Heart right ventricle (tissue), 16 donors: ENCODE data around the gene HTR7. TPM values are rescaled to one million over a fixed set of nuclear protein-coding genes. Genes with fewer than 3 reads are reported as not detected.

Experiments
- ATAC-seq, 8 donors: fragments of 200-7000 bp; cut with Tn5 transposase; one replicate each; pipeline ENCODE4 v1.9.1; 2020; ENCODE audit warnings: mild to moderate bottlenecking in 8 of 8, moderate library complexity in 8 of 8, moderate number of reproducible peaks in 1 of 8
- DNase-seq, 2 donors: peaks; one replicate each; pipeline ENCODE4 v3.0.0-alpha.2; 2020
- H3K27ac ChIP-seq, 10 donors: fragments of 200-600 bp; sonication (generic) in 2 of 10; one replicate each; pipeline versions ENCODE4 v1.5.0 to v1.8.0; 2020 to 2022; ENCODE audit warnings: mild to moderate bottlenecking in 3 of 10
- H3K27me3 ChIP-seq, 7 donors: fragments of 200-600 bp; one replicate each; pipeline ENCODE4 v1.8.0; 2021 to 2022; ENCODE audit warnings: mild to moderate bottlenecking in 2 of 7
- H3K36me3 ChIP-seq, 9 donors: fragments of 200-600 bp; sonication (generic) in 1 of 9; one replicate each; pipeline versions ENCODE4 v1.5.0 to v1.8.0; 2020 to 2022; ENCODE audit warnings: mild to moderate bottlenecking in 2 of 9
- H3K4me1 ChIP-seq, 9 donors: fragments of 200-600 bp; sonication (generic) in 1 of 9; one replicate each; pipeline versions ENCODE4 v1.5.0 to v1.8.0; 2020 to 2022; ENCODE audit warnings: mild to moderate bottlenecking in 4 of 9
- H3K4me3 ChIP-seq, 10 donors: fragments of 200-600 bp; sonication (generic) in 2 of 10; one replicate each; pipeline versions ENCODE4 v1.5.0 to v1.8.0; 2020 to 2022; ENCODE audit warnings: mild to moderate bottlenecking in 7 of 10, moderate library complexity in 2 of 10
- H3K9me3 ChIP-seq, 11 donors: fragments of 200-600 bp in 10 of 11; sonication (generic) in 2 of 11; one replicate each; pipeline versions ENCODE4 v1.5.0 to v1.8.0; 2013 to 2022; ENCODE audit warnings: mild to moderate bottlenecking in 2 of 11, control low read depth in 1 of 11, moderate library complexity in 1 of 11
- WGBS, 2 donors: extraction: QIAGEN DNeasy Blood & Tissue Kit; methylation state at CpG; one replicate each; pipeline ENCODE4 v1.1.7; 2013; ENCODE audit warnings: inconsistent platforms in 1 of 2; 5-methylcytosine and 5-hydroxymethylcytosine counted together
- intact Hi-C, 10 donors: fragments of 100-400 bp; cut with DNase I; formaldehyde crosslinking; loops; one replicate each; pipeline versions ENCODE4 v1.11.1 to v1.14.2; 2022
- polyA plus RNA-seq, 2 donors: library from polyadenylated mRNA; stranded (reverse); fragments of 200-250 nt; gene quantifications; one replicate each; pipeline ENCODE4 v1.2.3, GENCODE V29; 2013
- total RNA-seq, 10 donors: library from RNA; stranded (reverse); fragmentation: NEBNext Ultra II Directional in 3 of 10; extraction: Animal tissue kit (Norgen Biotek cat#: 25700) in 3 of 10; gene quantifications; one replicate each; pipeline versions ENCODE4 v1.2.1 to v1.2.4, GENCODE V29; 2021 to 2023
- TF ChIP-seq, protein P1 (sequence below), 9 donors: fragments of 200-600 bp; sonication (generic) in 2 of 9; IDR thresholded peaks; one replicate each; pipeline versions ENCODE4 v1.5.0 to v1.8.0; 2021 to 2022; ENCODE audit warnings: antibody characterized with exemption in 9 of 9, mild to moderate bottlenecking in 5 of 9, moderate library complexity in 1 of 9
- donor health status: Arrhythmogenic right ventricular cardiomyopathy.
- donor health status: ischemic (EF 13 %, LVEDD 7.1; RV severe dilation, severe dysfunction).
- donor health status: healthy with polysubstance abuse.
- donor health status: DM: no; HTN: yes; CAD: no.
- donor health status: DM: no; HTN: no; CAD: no.
- donor health status: ischemic (EF 25% LVEDD 6.9; RV normal size, moderate dysfunction).
- donor health status: ischemic (EF 25% LVEDD 5.7; RV mildly dilated, moderate dysfunction).
- donor health status: healthy.
- donor health status: DM: yes; HTN: yes; CAD: no.
- donor health status: Ischemic cardiomyopathy.
- donor health status: ischemic (EF 35%, LVEDD 5.7; RV mildly dilated, moderate dysfunction).
- donor health status: nonischemic (EF 11% LVEDD 7.7; RV severe dilation, severe dysfunction).
- donor health status: DM: yes; HTN: yes; CAD: no.
- donor health status: PGD.
- donor health status: ischemic (EF 29% LVEDD 5.4; RV normal size, mild dysfunction).
- donor health status: nonischemic (EF 23%, LVEDD 6.1; RV moderate dilation, normal function).

The HTR7 gene
- total and polyA plus RNA-seq, 12 donors = 0.09 to 0.28 (median 0.15) TPM; not detected in 3

- 93% methylated on average over 2 of the region's 2 CpGs for WGBS, 2 donors
- H3K4me1 ChIP-seq = no peaks in the 10 kb centered on the region
- no peak overlapping the region for H3K4me3 ChIP-seq
- ATAC-seq = no peak
- H3K27me3 ChIP-seq = no peaks in the 10 kb centered on the region
- no peak overlapping the region for H3K27ac ChIP-seq
- TF ChIP-seq, protein P1, sequence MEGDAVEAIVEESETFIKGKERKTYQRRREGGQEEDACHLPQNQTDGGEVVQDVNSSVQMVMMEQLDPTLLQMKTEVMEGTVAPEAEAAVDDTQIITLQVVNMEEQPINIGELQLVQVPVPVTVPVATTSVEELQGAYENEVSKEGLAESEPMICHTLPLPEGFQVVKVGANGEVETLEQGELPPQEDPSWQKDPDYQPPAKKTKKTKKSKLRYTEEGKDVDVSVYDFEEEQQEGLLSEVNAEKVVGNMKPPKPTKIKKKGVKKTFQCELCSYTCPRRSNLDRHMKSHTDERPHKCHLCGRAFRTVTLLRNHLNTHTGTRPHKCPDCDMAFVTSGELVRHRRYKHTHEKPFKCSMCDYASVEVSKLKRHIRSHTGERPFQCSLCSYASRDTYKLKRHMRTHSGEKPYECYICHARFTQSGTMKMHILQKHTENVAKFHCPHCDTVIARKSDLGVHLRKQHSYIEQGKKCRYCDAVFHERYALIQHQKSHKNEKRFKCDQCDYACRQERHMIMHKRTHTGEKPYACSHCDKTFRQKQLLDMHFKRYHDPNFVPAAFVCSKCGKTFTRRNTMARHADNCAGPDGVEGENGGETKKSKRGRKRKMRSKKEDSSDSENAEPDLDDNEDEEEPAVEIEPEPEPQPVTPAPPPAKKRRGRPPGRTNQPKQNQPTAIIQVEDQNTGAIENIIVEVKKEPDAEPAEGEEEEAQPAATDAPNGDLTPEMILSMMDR (IDR thresholded peaks at IDR 0.05) = no peak
- intact Hi-C loops = no loop called here
- no peaks in the 10 kb centered on the region for H3K36me3 ChIP-seq
- no peak for DNase-seq
- no peaks in the 10 kb centered on the region for H3K9me3 ChIP-seq
Measured at GRCh38 chr10:90709727-90710126, 148.1 kb downstream of the HTR7 start.

- intact Hi-C loops = no loop called here
- H3K9me3 ChIP-seq = no peaks in the 10 kb centered on the region
- H3K4me1 ChIP-seq = no peaks in the 10 kb centered on the region
- ATAC-seq = no peak
- peaks cover 0 to 7% (median 0%) of the 10 kb centered on the region in 7 donors for H3K27me3 ChIP-seq
- TF ChIP-seq, protein P1 (IDR thresholded peaks at IDR 0.05) = no peak
- H3K27ac ChIP-seq = no peak overlapping the region
- no peak for DNase-seq
- H3K36me3 ChIP-seq = no peaks in the 10 kb centered on the region
- H3K4me3 ChIP-seq = no peak overlapping the region
- WGBS, 2 donors = 89 to 96% methylated on average over 2 of the region's 2 CpGs
Measured at GRCh38 chr10:90707657-90708056, 150.2 kb downstream of the HTR7 start.

GRCh38 chr10:90701428-90701827, 156.4 kb downstream of the HTR7 start:
- H3K9me3 ChIP-seq = no peaks in the 10 kb centered on the region
- no peaks in the 10 kb centered on the region for H3K4me1 ChIP-seq
- ATAC-seq = no peak
- intact Hi-C loops = no loop called here
- peaks cover 0 to 7% (median 0%) of the 10 kb centered on the region in 7 donors for H3K27me3 ChIP-seq
- no peak overlapping the region for H3K4me3 ChIP-seq
- no peak for DNase-seq
- H3K27ac ChIP-seq = no peak overlapping the region
- TF ChIP-seq, protein P1 (IDR thresholded peaks at IDR 0.05) = no peak
- H3K36me3 ChIP-seq = no peaks in the 10 kb centered on the region

GRCh38 chr10:90695915-90696676, 161.7 kb downstream of the HTR7 start:
- no peaks in the 10 kb centered on the region for H3K36me3 ChIP-seq
- peaks cover 0 to 7% (median 0%) of the 10 kb centered on the region in 11 donors for H3K9me3 ChIP-seq
- no peak overlapping the region for H3K27ac ChIP-seq
- H3K27me3 ChIP-seq = no peaks in the 10 kb centered on the region
- DNase-seq = no peak
- TF ChIP-seq, protein P1 (IDR thresholded peaks at IDR 0.05) = no peak
- H3K4me1 ChIP-seq = no peaks in the 10 kb centered on the region
- ATAC-seq = no peak
- no peak overlapping the region for H3K4me3 ChIP-seq
- WGBS, 2 donors = 75 to 89% methylated on average over 6 of the region's 6 CpGs
- intact Hi-C loops = no loop called here

Other genes starting within 250 kb of the HTR7 start
- gene RPP30, start 13.9 kb upstream of the HTR7 start, total RNA-seq = 10 to 100 TPM; 27.9 to 40.4 (median 33.3) TPM
- 10 to 100 TPM; 33.4 to 41.8 TPM for gene RPP30, start 13.9 kb upstream of the HTR7 start, polyA plus RNA-seq
- gene ANKRD1, start 63.0 kb upstream of the HTR7 start, total RNA-seq = 1,000 to 10,000 TPM; 1,390 to 8,287 (median 4,440) TPM
- 1,000 to 10,000 TPM; 2,052 to 6,963 TPM for gene ANKRD1, start 63.0 kb upstream of the HTR7 start, polyA plus RNA-seq